GM23338 (cell line): ENCODE results near the gene GADD45B. TPM values are rescaled to one million over a fixed set of nuclear protein-coding genes. Genes with fewer than 3 reads are reported as not detected.

Experiments used
- ATAC-seq: fragments of 200-7000 bp; cut with Tn5 transposase; 3 replicates; pipeline ENCODE4 v1.9.1; 2020
- DNase-seq: peaks from one replicate; pipeline ENCODE4 v3.0.0-alpha.2; 2015; ENCODE audit warnings: low spot score
- H2AFZ ChIP-seq: fragments of 200-600 bp; sonication (generic); 2 replicates; pipeline ENCODE4 v1.8.0; 2016; ENCODE audit warnings: antibody characterized with exemption, mild to moderate bottlenecking, moderate library complexity
- H3F3A ChIP-seq: fragments of 200-600 bp; sonication (generic); replicated peaks from 2 replicates; pipeline ENCODE4 v1.8.0; 2017; ENCODE audit warnings: antibody characterized with exemption, mixed run types, low read depth
- H3K27ac ChIP-seq: fragments of 200-600 bp; sonication (generic); 2 replicates; pipeline ENCODE4 v1.6.1; 2016; ENCODE audit warnings: low read depth
- H3K27me3 ChIP-seq: fragments of 200-600 bp; sonication (generic); 2 replicates; pipeline ENCODE4 v1.8.0; 2016; ENCODE audit warnings: mild to moderate bottlenecking, mixed run types, moderate library complexity; ENCODE audit not compliant: insufficient read depth
- H3K36me3 ChIP-seq: fragments of 200-600 bp; sonication (generic); 2 replicates; pipeline ENCODE4 v1.8.0; 2016; ENCODE audit warnings: mild to moderate bottlenecking; ENCODE audit not compliant: insufficient read depth
- H3K4me1 ChIP-seq: fragments of 200-600 bp; sonication (generic); 2 replicates; pipeline ENCODE4 v1.8.0; 2016; ENCODE audit warnings: mild to moderate bottlenecking, moderate library complexity; ENCODE audit not compliant: insufficient read depth
- H3K4me2 ChIP-seq: fragments of 200-600 bp; sonication (generic); 2 replicates; pipeline ENCODE4 v1.7.1; 2017; ENCODE audit warnings: mixed run types
- H3K4me3 ChIP-seq: fragments of 200-600 bp; sonication (generic); 2 replicates; pipeline ENCODE4 v1.6.1; 2016; ENCODE audit warnings: mixed run types
- H3K79me2 ChIP-seq: fragments of 200-600 bp; sonication (generic); replicated peaks from 2 replicates; pipeline ENCODE4 v1.8.0; 2017; ENCODE audit warnings: mild to moderate bottlenecking; ENCODE audit not compliant: insufficient read depth
- H3K9me2 ChIP-seq: fragments of 200-600 bp; sonication (generic); 2 replicates; pipeline ENCODE4 v1.8.0; 2017; ENCODE audit not compliant: insufficient read depth
- H4K20me1 ChIP-seq: fragments of 200-600 bp; sonication (generic); replicated peaks from 2 replicates; pipeline ENCODE4 v1.8.0; 2017; ENCODE audit warnings: mild to moderate bottlenecking; ENCODE audit not compliant: insufficient read depth
- H3K27ac Mint-ChIP-seq: 2 replicates; pipeline ENCODE4 v1.8.0; 2020; ENCODE audit warnings: inconsistent platforms, mild to moderate bottlenecking, moderate library complexity, mixed read lengths
- H3K27me3 Mint-ChIP-seq: 3 replicates; pipeline ENCODE4 v1.8.0; 2022; ENCODE audit warnings: low read depth, mild to moderate bottlenecking, moderate library complexity, mixed read lengths, inconsistent platforms; ENCODE audit not compliant: insufficient read depth, poor library complexity
- H3K36me3 Mint-ChIP-seq: 3 replicates; pipeline ENCODE4 v1.8.0; 2021; ENCODE audit warnings: low read depth, mild to moderate bottlenecking, inconsistent platforms, moderate library complexity, mixed read lengths
- H3K4me1 Mint-ChIP-seq: 3 replicates; pipeline ENCODE4 v1.8.0; 2020; ENCODE audit warnings: mild to moderate bottlenecking, inconsistent platforms, mixed read lengths
- H3K4me3 Mint-ChIP-seq: 3 replicates; pipeline ENCODE4 v1.8.0; 2021; ENCODE audit warnings: moderate library complexity, mild to moderate bottlenecking, inconsistent platforms, mixed read lengths
- H3K9me3 Mint-ChIP-seq: 3 replicates; pipeline ENCODE4 v1.8.0; 2020; ENCODE audit warnings: moderate library complexity, mild to moderate bottlenecking, inconsistent platforms, mixed read lengths
- CTCF ChIP-seq, 2 experiments: fragments of 200-600 bp in 1 of 2; sonication (generic) in 1 of 2; conservative IDR thresholded peaks; 2 replicates each; pipeline versions ENCODE4 v1.5.1 to v1.6.1; 2016 to 2017; ENCODE audit warnings: antibody characterized with exemption in 2 of 2, low read depth in 2 of 2, mild to moderate bottlenecking in 2 of 2, moderate library complexity in 1 of 2
- EZH2phosphoT487 ChIP-seq: fragments of 200-600 bp; sonication (generic); IDR thresholded peaks from one replicate; pipeline ENCODE4 v1.8.1; 2018; ENCODE audit warnings: antibody characterized with exemption; ENCODE audit not compliant: unreplicated experiment
- JUNB ChIP-seq: IDR thresholded peaks from one replicate; pipeline ENCODE4 v1.6.1; 2016; ENCODE audit warnings: antibody characterized with exemption; ENCODE audit not compliant: unreplicated experiment
- NANOG ChIP-seq: IDR thresholded peaks from 2 replicates; pipeline ENCODE4 v1.6.1; 2016; ENCODE audit warnings: antibody characterized with exemption, borderline replicate concordance
- POLR2AphosphoS5 ChIP-seq: IDR thresholded peaks from 2 replicates; pipeline ENCODE4 v1.6.1; 2016; ENCODE audit warnings: antibody characterized with exemption, low read depth
- STAT1 ChIP-seq: IDR thresholded peaks from one replicate; pipeline ENCODE4 v1.6.1; 2016; ENCODE audit warnings: antibody characterized with exemption; ENCODE audit not compliant: unreplicated experiment
- ZNF114 ChIP-seq: fragments of 250-450 bp; sonication (Bioruptor Pico); IDR thresholded peaks from 2 replicates; pipeline ENCODE4 v1.5.0; 2020; ENCODE audit warnings: mild to moderate bottlenecking, moderate library complexity
- ZNF331 ChIP-seq: fragments of 250-450 bp; sonication (Bioruptor Pico); IDR thresholded peaks from 2 replicates; pipeline ENCODE4 v1.5.0; 2020; ENCODE audit warnings: low read depth, mild to moderate bottlenecking, moderate library complexity
- polyA plus RNA-seq: library from polyadenylated mRNA; unstranded; fragments of >200 nt; fragmentation: Nextera tagmentation; extraction: Ambion mirVana; gene quantifications from 2 replicates; pipeline ENCODE4 v1.2.1, GENCODE V29; 2016
- total RNA-seq: library from RNA; depleted of rRNA; stranded (reverse); fragments of >200 nt; shearing (Covaris generic); gene quantifications from 2 replicates; pipeline ENCODE4 v1.2.3, GENCODE V29; 2014
- TF ChIP-seq, protein P1 (sequence below): fragments of 250-450 bp; sonication (Bioruptor Pico); IDR thresholded peaks from 2 replicates; pipeline ENCODE4 v1.5.0; 2020; ENCODE audit warnings: mild to moderate bottlenecking, moderate library complexity

GADD45B gene
- total and polyA plus RNA-seq, 2 experiments from 2014 or later, result 12.3 to 16.6 TPM

DNA sequence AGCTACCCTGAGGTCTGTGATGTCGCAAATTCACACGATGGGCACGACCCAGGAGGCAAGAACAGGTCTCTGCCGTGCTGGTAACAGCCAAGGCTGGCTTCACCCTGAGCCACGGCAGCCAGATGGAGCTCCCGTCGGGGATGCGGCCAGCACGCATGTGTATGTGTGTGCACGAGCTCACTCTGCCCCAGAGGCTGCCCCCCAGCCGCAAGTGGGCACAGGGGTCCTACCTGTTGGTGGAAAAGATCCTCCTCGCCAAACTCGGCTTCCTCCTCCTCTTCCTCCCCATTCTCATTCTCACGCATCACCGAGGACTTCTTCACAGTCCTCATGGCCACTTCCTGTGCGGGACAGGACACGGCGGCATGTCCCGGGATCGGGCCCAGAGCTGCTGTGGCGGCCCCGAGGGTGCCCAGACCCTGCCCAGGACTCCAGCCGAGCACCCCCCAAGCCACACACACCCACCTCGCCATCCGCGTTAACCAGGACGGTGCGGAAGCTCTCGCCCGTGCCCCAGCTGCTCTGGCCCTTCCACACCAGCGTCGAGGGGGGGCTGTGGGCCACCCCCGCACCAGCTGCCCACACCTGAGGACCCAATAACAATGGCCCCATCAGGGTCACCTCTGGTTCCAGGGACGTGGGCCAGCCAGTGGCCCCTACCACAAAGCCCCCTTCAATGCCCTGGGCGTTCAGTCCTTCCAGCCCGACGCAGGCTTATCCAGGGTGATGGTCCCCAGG lies 44.4 kb upstream of the GADD45B start:
- Mint-ChIP-seq H3K4me1 (peaks cover 22% of the 10 kb centered on the region), H3K36me3 (peaks cover 49% of the 10 kb centered on the region), H3K9me3 (peaks cover 5% of the 10 kb centered on the region), H3K27me3 (peaks cover 23% of the 10 kb centered on the region), H3K27ac (no peak overlapping the region), H3K4me3 (no peak overlapping the region)
- H3K79me2 ChIP-seq, result peaks cover 7% of the 10 kb centered on the region
- H3K27ac ChIP-seq, result no peak overlapping the region
- peaks cover 5% of the 10 kb centered on the region for H3K4me1 ChIP-seq
- no peaks in the 10 kb centered on the region for H3K9me2 ChIP-seq
- no peak for ATAC-seq
- H2AFZ ChIP-seq, result no peak overlapping the region
- no peak for DNase-seq
- H3K4me3 ChIP-seq, result no peak overlapping the region
- TF ChIP-seq, protein P1, sequence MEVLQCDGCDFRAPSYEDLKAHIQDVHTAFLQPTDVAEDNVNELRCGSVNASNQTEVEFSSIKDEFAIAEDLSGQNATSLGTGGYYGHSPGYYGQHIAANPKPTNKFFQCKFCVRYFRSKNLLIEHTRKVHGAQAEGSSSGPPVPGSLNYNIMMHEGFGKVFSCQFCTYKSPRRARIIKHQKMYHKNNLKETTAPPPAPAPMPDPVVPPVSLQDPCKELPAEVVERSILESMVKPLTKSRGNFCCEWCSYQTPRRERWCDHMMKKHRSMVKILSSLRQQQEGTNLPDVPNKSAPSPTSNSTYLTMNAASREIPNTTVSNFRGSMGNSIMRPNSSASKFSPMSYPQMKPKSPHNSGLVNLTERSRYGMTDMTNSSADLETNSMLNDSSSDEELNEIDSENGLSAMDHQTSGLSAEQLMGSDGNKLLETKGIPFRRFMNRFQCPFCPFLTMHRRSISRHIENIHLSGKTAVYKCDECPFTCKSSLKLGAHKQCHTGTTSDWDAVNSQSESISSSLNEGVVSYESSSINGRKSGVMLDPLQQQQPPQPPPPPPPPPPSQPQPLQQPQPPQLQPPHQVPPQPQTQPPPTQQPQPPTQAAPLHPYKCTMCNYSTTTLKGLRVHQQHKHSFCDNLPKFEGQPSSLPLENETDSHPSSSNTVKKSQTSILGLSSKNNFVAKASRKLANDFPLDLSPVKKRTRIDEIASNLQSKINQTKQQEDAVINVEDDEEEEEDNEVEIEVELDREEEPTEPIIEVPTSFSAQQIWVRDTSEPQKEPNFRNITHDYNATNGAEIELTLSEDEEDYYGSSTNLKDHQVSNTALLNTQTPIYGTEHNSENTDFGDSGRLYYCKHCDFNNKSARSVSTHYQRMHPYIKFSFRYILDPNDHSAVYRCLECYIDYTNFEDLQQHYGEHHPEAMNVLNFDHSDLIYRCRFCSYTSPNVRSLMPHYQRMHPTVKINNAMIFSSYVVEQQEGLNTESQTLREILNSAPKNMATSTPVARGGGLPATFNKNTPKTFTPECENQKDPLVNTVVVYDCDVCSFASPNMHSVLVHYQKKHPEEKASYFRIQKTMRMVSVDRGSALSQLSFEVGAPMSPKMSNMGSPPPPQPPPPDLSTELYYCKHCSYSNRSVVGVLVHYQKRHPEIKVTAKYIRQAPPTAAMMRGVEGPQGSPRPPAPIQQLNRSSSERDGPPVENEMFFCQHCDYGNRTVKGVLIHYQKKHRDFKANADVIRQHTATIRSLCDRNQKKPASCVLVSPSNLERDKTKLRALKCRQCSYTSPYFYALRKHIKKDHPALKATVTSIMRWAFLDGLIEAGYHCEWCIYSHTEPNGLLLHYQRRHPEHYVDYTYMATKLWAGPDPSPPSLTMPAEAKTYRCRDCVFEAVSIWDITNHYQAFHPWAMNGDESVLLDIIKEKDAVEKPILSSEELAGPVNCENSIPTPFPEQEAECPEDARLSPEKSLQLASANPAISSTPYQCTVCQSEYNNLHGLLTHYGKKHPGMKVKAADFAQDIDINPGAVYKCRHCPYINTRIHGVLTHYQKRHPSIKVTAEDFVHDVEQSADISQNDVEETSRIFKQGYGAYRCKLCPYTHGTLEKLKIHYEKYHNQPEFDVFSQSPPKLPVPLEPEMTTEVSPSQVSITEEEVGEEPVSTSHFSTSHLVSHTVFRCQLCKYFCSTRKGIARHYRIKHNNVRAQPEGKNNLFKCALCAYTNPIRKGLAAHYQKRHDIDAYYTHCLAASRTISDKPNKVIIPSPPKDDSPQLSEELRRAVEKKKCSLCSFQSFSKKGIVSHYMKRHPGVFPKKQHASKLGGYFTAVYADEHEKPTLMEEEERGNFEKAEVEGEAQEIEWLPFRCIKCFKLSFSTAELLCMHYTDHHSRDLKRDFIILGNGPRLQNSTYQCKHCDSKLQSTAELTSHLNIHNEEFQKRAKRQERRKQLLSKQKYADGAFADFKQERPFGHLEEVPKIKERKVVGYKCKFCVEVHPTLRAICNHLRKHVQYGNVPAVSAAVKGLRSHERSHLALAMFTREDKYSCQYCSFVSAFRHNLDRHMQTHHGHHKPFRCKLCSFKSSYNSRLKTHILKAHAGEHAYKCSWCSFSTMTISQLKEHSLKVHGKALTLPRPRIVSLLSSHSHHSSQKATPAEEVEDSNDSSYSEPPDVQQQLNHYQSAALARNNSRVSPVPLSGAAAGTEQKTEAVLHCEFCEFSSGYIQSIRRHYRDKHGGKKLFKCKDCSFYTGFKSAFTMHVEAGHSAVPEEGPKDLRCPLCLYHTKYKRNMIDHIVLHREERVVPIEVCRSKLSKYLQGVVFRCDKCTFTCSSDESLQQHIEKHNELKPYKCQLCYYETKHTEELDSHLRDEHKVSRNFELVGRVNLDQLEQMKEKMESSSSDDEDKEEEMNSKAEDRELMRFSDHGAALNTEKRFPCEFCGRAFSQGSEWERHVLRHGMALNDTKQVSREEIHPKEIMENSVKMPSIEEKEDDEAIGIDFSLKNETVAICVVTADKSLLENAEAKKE (CRISPR knock-in tag), result no peak
- TF ChIP-seq STAT1, result no peak
- H4K20me1 ChIP-seq, result no peaks in the 10 kb centered on the region; the same call in none of the 2 replicates
- peaks cover 24% of the 10 kb centered on the region for H3F3A ChIP-seq
- no peak overlapping the region for H3K4me2 ChIP-seq
- no peaks in the 10 kb centered on the region for H3K27me3 ChIP-seq
- H3K36me3 ChIP-seq, result no peaks in the 10 kb centered on the region; the same call in 1 of the 2 replicates

DNA sequence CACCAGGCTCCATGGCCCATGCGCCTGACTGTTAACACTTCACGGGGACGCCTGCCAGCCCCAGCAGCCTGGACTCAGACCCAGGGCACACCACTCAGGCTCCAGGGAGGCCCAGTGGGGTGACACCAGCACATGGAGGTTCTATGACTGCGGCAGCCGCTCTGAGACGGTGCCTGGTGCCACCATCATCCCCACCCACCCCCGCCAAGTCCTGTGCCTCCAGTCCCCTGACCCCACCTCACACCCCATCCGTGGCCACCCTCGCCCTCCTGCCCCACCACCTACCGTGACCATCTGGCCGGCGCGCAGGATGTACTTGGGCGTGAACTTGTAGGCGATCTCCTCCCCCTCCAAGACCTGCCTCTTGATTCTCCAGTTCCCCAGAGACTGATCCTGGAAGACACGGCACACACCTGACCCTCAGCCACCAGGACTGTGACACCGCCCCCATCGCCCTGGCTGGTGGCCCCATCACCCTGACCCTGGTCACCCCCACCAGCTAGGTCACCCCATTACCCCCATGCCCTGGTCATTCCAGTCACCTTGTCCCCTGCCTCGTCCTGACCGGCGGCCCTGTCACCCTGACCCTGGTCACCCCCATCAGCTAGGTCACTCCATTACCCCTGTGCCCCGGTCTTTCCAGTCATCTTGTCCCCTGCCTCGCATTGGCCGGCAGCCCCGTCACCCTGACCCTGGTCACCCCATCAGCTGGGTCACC lies 43.6 kb upstream of the GADD45B start:
- no peak for ATAC-seq
- peaks cover 19% of the 10 kb centered on the region for H3K27me3 Mint-ChIP-seq
- Histone ChIP-seq H3K36me3 (peaks cover 4% of the 10 kb centered on the region; the same call in 1 of the 2 replicates), H3K4me2 (no peak overlapping the region), H2AFZ (no peak overlapping the region), H3K4me3 (no peak overlapping the region), H3F3A (peaks cover 24% of the 10 kb centered on the region), H3K27ac (no peak overlapping the region), H3K27me3 (no peaks in the 10 kb centered on the region), H4K20me1 (no peaks in the 10 kb centered on the region; the same call in 1 of the 2 replicates), H3K79me2 (no peaks in the 10 kb centered on the region; the same call in 1 of the 2 replicates), H3K4me1 (peaks cover 5% of the 10 kb centered on the region), H3K9me2 (no peaks in the 10 kb centered on the region)
- no peak overlapping the region for H3K4me3 Mint-ChIP-seq
- peaks cover 5% of the 10 kb centered on the region for H3K9me3 Mint-ChIP-seq
- H3K36me3 Mint-ChIP-seq, result peaks cover 47% of the 10 kb centered on the region
- peaks cover 21% of the 10 kb centered on the region for H3K4me1 Mint-ChIP-seq
- H3K27ac Mint-ChIP-seq, result no peak overlapping the region
- DNase-seq, result no peak
- TF ChIP-seq POLR2AphosphoS5 (no peak), STAT1 (no peak), EZH2phosphoT487 (no peak), ZNF331 (no peak), NANOG (no peak), ZNF114 (CRISPR knock-in tag) (no peak), JUNB (no peak), CTCF (conservative IDR thresholded peaks at IDR 0.05; ENCODE audit: low read depth in 2 of 2) (no peak)
